A673 (cell line): ENCODE measurements around the gene ATP8A2. TPM values are rescaled to one million over a fixed set of nuclear protein-coding genes. Genes with fewer than 3 reads are reported as not detected.

Source experiments
- BruUV-seq: library from RNA; stranded (reverse); fragments of 400-500 nt; replicated peaks from 2 replicates; lab custom pipeline; 2021; lab: Mats Ljungman, UMichigan
- CTCF ChIA-PET: fragments of 300-600 bp; sonication (Branson Sonifier 250); formaldehyde crosslinking; loops from one replicate; lab custom pipeline; 2022; ENCODE audit warnings: antibody characterized with exemption; lab: Charles Lee
- POLR2A ChIA-PET: fragments of 300-600 bp; sonication (Branson Sonifier 250); formaldehyde crosslinking; loops from one replicate; lab custom pipeline; 2022; ENCODE audit warnings: antibody characterized with exemption; ENCODE audit not compliant: low non-redundant PET; lab: Charles Lee
- DNase-seq: peaks from one replicate; pipeline ENCODE4 v3.0.0-alpha.2; 2015; ENCODE audit warnings: low spot score
- H3K27ac ChIP-seq: fragments of 200-600 bp; sonication (generic); 2 replicates; pipeline ENCODE4 v1.5.1; 2016; ENCODE audit warnings: mixed run types, low read depth, mild to moderate bottlenecking, mixed read lengths, antibody characterized with exemption, low read length; ENCODE audit not compliant: poor library complexity, severe bottlenecking
- H3K27me3 ChIP-seq: fragments of 200-600 bp; sonication (generic); replicated peaks from 2 replicates; pipeline ENCODE4 v1.6.1; 2017; ENCODE audit warnings: mixed run types, low read depth, mild to moderate bottlenecking, mixed read lengths, antibody characterized with exemption, low read length; ENCODE audit not compliant: insufficient read depth, poor library complexity
- H3K36me3 ChIP-seq: fragments of 200-600 bp; sonication (generic); 2 replicates; pipeline ENCODE4 v1.6.1; 2016; ENCODE audit warnings: mixed run types, mild to moderate bottlenecking, mixed read lengths, antibody characterized with exemption, low read length; ENCODE audit not compliant: insufficient read depth, poor library complexity, severe bottlenecking
- H3K4me1 ChIP-seq: fragments of 200-600 bp; sonication (generic); 2 replicates; pipeline ENCODE4 v1.6.1; 2017; ENCODE audit warnings: mixed run types, mild to moderate bottlenecking, mixed read lengths, antibody characterized with exemption, low read length; ENCODE audit not compliant: insufficient read depth, poor library complexity, severe bottlenecking
- H3K4me3 ChIP-seq: fragments of 200-600 bp; sonication (generic); 2 replicates; pipeline ENCODE4 v1.5.1; 2016; ENCODE audit warnings: low read depth, mixed run types, mild to moderate bottlenecking, mixed read lengths, low read length; ENCODE audit not compliant: poor library complexity, severe bottlenecking
- H3K9me3 ChIP-seq: fragments of 200-600 bp; sonication (generic); 2 replicates; pipeline ENCODE4 v1.6.1; 2016; ENCODE audit warnings: mixed run types, low read depth, mild to moderate bottlenecking, mixed read lengths, antibody characterized with exemption, low read length; ENCODE audit not compliant: poor library complexity, severe bottlenecking
- EZH2 ChIP-seq: fragments of 200-600 bp; sonication (generic); IDR thresholded peaks from 2 replicates; pipeline ENCODE4 v1.6.1; 2017; ENCODE audit warnings: borderline replicate concordance, low read depth, mild to moderate bottlenecking, mixed read lengths, antibody characterized with exemption, low read length; ENCODE audit not compliant: poor library complexity, severe bottlenecking
- intact Hi-C: fragments of 100-400 bp; cut with micrococcal nuclease; formaldehyde crosslinking; loops from one replicate; pipeline ENCODE4 v1.10.0; 2022; ENCODE audit not compliant: unreplicated experiment
- total RNA-seq: library from RNA; stranded (reverse); gene quantifications from 2 replicates; pipeline ENCODE4 v1.2.3, GENCODE V29; 2021
- TF ChIP-seq, protein P1 (sequence below): fragments of 300-800, 200-600 bp; sonication (generic); conservative IDR thresholded peaks from 2 replicates; pipeline ENCODE4 v1.5.1; 2017; ENCODE audit warnings: low read depth, mild to moderate bottlenecking, antibody characterized with exemption, low read length, moderate library complexity, mixed read lengths

The ATP8A2 gene
- total RNA-seq, 1 experiment from 2014 or later: 0.92 TPM

DNA sequence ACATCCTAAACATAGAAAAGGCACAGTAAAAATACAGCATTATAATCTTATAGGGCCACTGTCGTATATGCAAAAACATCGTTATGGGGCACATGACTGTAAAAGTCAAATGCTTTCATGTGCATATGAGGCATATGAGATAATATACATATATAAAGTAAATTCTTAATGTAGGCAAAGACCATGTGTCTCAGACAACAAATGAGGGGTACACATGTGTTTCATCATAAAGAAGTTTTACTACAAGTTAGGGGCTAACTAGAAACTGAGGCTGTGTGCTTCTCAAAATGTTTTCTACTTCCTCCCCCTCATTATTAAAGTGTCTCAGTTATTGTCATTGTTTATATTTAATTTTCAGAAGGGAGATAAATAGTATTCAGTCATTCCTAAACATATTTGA lies 370.4 kb downstream of the ATP8A2 start:
- Histone ChIP-seq H3K4me1 (peaks cover 10% of the 10 kb centered on the region), H3K9me3 (no peaks in the 10 kb centered on the region), H3K4me3 (no peak overlapping the region), H3K27ac (no peak overlapping the region), H3K27me3 (no peaks in the 10 kb centered on the region), H3K36me3 (no peaks in the 10 kb centered on the region)
- intact Hi-C loops: no loop called here
- no peak for DNase-seq
- TF ChIP-seq EZH2: no peak
- TF ChIP-seq, protein P1, sequence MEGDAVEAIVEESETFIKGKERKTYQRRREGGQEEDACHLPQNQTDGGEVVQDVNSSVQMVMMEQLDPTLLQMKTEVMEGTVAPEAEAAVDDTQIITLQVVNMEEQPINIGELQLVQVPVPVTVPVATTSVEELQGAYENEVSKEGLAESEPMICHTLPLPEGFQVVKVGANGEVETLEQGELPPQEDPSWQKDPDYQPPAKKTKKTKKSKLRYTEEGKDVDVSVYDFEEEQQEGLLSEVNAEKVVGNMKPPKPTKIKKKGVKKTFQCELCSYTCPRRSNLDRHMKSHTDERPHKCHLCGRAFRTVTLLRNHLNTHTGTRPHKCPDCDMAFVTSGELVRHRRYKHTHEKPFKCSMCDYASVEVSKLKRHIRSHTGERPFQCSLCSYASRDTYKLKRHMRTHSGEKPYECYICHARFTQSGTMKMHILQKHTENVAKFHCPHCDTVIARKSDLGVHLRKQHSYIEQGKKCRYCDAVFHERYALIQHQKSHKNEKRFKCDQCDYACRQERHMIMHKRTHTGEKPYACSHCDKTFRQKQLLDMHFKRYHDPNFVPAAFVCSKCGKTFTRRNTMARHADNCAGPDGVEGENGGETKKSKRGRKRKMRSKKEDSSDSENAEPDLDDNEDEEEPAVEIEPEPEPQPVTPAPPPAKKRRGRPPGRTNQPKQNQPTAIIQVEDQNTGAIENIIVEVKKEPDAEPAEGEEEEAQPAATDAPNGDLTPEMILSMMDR: no peak
- POLR2A ChIA-PET: no interaction called here
- CTCF ChIA-PET: no interaction called here
- BruUV-seq: no TSS peak

DNA sequence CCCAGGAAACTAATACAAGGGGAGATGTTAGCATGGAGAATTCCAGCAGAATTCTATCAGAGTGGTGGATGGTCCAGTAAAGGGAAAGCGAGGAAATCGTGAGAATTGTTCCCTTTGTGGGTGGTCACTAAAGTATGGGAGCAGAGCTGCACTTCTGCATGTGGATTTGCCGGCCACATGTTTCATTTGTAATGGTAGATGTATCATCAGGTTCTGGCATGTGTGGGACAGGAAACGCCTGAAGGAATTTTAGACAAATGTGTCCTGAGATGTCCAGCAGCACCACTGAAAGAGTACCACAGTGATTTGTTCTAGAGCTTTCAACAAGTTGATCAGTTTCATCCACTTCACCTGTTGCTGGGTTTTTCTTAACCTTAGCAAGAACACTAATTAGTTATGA lies 371.6 kb downstream of the ATP8A2 start:
- no peak for TF ChIP-seq EZH2
- TF ChIP-seq, protein P1: no peak
- no TSS peak for BruUV-seq
- Histone ChIP-seq H3K27me3 (no peaks in the 10 kb centered on the region), H3K9me3 (no peaks in the 10 kb centered on the region), H3K27ac (no peak overlapping the region), H3K4me3 (no peak overlapping the region), H3K36me3 (no peaks in the 10 kb centered on the region), H3K4me1 (peaks cover 5% of the 10 kb centered on the region)
- ChIA-PET POLR2A (no interaction called here), CTCF (no interaction called here)
- DNase-seq: no peak
- intact Hi-C loops: no loop called here

DNA sequence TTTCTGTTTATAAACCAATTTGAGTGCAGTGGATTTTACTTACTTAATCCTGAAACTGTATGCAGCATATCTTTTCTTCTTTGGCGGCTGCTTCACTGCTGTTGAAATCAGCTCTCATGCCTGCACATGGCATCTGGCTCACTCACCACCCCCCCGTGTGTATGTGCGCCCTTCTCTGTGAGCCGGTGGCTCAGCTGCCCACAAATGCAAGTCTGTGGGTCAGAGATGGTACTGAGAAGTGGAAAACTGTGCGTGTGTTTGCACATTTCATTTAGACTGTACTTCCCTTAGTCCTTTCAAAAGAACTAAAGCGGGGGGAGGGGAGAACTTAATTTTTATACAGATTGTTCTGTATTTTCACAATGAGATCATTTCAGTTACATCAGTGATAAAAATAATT lies 372.4 kb downstream of the ATP8A2 start:
- no peaks in the 10 kb centered on the region for H3K9me3 ChIP-seq
- TF ChIP-seq, protein P1: no peak
- TF ChIP-seq EZH2: no peak
- no peak for DNase-seq
- H3K4me1 ChIP-seq: no peaks in the 10 kb centered on the region
- BruUV-seq: no TSS peak
- H3K27ac ChIP-seq: no peak overlapping the region
- CTCF ChIA-PET: no interaction called here
- no peaks in the 10 kb centered on the region for H3K36me3 ChIP-seq
- intact Hi-C loops: no loop called here
- no peak overlapping the region for H3K4me3 ChIP-seq
- POLR2A ChIA-PET: no interaction called here
- H3K27me3 ChIP-seq: no peaks in the 10 kb centered on the region
